ENCODE measurements around the gene NEDD9.

NEDD9 gene

DNA sequence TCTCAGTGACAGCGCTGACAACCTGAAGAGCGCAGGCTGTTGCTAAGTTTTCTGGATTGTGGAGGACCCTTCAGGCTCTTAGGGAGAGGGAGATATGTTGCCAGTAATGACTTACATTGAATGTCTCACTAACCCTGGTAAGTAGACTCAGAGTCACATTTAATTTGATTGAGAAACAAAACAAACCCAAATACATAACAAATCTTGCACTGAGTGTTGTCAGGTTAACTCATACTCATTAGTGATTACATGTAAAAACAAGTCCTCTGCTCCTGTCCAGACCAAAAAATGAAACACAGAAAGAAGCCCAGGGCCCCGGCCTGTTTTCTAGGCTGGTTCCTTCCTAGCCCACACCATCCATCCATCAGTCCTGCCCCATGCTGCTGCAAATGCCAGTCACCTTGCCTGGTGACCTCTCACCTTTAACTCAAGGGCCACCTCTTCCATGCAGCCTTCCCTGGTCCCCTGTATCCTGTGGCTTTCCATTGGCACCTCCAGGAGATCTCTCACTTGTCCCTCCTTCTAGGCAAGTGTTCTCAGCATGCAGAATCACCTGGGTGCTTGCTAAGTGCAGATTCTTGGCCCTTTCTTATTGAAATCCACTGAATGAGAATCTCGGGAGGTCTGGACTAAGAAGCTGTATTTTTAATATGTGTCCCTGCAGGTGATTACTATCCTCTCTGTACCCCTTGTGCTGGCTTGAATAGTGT, 86.2 kb downstream of the NEDD9 start:
- no peaks in the 10 kb centered on the region for H3K4me1 ChIP-seq (ENCODE audit: control insufficient read depth in 2 of 2, insufficient read depth in 2 of 2, low read length in 2 of 2)
- H3K27me3 ChIP-seq (ENCODE audit: control insufficient read depth in 2 of 2, insufficient read depth in 2 of 2, low read length in 2 of 2) = no peaks in the 10 kb centered on the region
- H3K27ac ChIP-seq (ENCODE audit: low read depth in 2 of 2, low read length in 2 of 2) = no peak overlapping the region
- H3K4me3 ChIP-seq (ENCODE audit: low read length in 2 of 2) = no peak overlapping the region
- H3K9ac ChIP-seq (ENCODE audit: low read depth in 1 of 2, low read length in 2 of 2) = no peak overlapping the region
- no peaks in the 10 kb centered on the region for H3K36me3 ChIP-seq (ENCODE audit: control insufficient read depth in 2 of 2, insufficient read depth in 2 of 2, low read length in 2 of 2)
- H3K9me3 ChIP-seq (ENCODE audit: control insufficient read depth in 2 of 2, low read length in 2 of 2) = no peaks in the 10 kb centered on the region

DNA sequence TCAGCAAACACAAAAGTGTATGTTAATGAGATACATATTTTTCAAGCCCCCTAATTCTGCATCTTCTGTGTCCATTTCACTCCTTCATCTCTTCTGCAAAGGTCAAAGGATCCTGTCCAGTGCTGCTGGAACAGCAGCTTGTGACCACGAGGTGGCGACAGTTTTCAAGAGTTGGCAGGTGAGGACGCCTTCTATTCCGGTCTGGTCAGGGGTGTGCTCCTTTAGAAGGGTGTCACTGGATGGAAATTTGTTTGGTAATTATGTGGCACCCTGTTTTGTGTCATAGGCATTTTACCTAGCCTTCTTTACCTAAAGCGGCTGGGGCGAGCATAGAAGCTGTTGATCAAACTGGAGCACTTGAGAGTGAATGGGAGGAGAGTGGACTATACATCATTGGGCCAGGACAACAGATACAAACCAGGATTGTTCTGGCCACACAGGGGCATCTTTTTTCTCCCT, 88.0 kb downstream of the NEDD9 start:
- Histone ChIP-seq H3K9ac (ENCODE audit: low read depth in 1 of 2, low read length in 2 of 2) (no peak overlapping the region), H3K4me3 (ENCODE audit: low read length in 2 of 2) (no peak overlapping the region), H3K9me3 (ENCODE audit: control insufficient read depth in 2 of 2, low read length in 2 of 2) (no peaks in the 10 kb centered on the region), H3K27ac (ENCODE audit: low read depth in 2 of 2, low read length in 2 of 2) (no peak overlapping the region), H3K4me1 (ENCODE audit: control insufficient read depth in 2 of 2, insufficient read depth in 2 of 2, low read length in 2 of 2) (no peaks in the 10 kb centered on the region), H3K27me3 (ENCODE audit: control insufficient read depth in 2 of 2, insufficient read depth in 2 of 2, low read length in 2 of 2) (no peaks in the 10 kb centered on the region), H3K36me3 (ENCODE audit: control insufficient read depth in 2 of 2, insufficient read depth in 2 of 2, low read length in 2 of 2) (no peaks in the 10 kb centered on the region)

DNA sequence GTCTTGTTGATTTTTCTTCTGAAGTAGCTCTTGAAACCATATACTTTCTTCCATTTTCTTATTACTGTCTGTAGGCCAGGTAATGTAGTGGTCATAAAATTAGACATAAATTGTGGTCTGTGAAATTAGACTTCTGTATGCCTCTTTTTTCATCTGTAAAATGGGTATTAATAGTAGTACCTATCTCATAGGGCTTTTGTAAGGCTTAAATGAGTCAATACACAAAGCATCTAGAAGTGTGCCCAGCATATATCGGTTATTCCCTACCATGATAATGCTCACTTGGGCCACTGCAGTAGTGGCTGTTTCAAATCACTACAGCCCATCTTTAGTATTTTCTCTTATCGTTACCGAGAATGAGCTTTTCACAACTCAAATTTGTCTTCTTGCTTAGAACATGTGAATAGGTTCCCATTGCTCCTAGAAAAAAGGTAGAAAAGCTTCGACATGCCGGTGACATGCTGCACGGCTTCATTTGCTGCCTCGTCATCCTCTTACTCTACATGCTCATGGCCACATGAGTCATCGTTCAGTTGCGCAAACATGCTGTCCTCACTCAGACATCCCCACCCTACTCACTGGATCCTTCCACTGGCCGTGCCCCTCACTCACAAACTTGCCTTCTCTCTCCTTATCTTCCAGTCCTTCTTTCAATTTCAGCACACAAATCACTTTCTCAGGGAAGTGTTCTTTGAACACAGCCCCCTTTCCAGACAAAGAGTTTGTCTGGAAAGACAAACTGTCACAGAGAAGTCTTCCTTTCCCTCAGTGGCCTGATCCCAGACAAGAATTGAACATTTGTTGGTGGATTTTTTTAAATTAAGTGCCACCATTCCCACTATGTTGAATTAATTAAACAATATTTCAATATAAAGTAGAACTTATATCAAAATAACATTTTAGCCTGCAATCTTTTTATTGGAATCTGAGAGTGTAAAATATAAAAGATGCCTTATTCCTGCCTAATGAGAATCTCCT, 88.8 kb downstream of the NEDD9 start:
- no peak overlapping the region for H3K27ac ChIP-seq (ENCODE audit: low read depth in 2 of 2, low read length in 2 of 2)
- no peak overlapping the region for H3K9ac ChIP-seq (ENCODE audit: low read depth in 1 of 2, low read length in 2 of 2)
- no peaks in the 10 kb centered on the region for H3K4me1 ChIP-seq (ENCODE audit: control insufficient read depth in 2 of 2, insufficient read depth in 2 of 2, low read length in 2 of 2)
- no peaks in the 10 kb centered on the region for H3K36me3 ChIP-seq (ENCODE audit: control insufficient read depth in 2 of 2, insufficient read depth in 2 of 2, low read length in 2 of 2)
- H3K4me3 ChIP-seq (ENCODE audit: low read length in 2 of 2) = no peak overlapping the region
- no peaks in the 10 kb centered on the region for H3K9me3 ChIP-seq (ENCODE audit: control insufficient read depth in 2 of 2, low read length in 2 of 2)
- no peaks in the 10 kb centered on the region for H3K27me3 ChIP-seq (ENCODE audit: control insufficient read depth in 2 of 2, insufficient read depth in 2 of 2, low read length in 2 of 2)

- no peak overlapping the region for H3K27ac ChIP-seq (ENCODE audit: low read depth in 2 of 2, low read length in 2 of 2)
These were observed 90.0 kb downstream of the NEDD9 start for GRCh38 chr6:11142296-11143027.

DNA sequence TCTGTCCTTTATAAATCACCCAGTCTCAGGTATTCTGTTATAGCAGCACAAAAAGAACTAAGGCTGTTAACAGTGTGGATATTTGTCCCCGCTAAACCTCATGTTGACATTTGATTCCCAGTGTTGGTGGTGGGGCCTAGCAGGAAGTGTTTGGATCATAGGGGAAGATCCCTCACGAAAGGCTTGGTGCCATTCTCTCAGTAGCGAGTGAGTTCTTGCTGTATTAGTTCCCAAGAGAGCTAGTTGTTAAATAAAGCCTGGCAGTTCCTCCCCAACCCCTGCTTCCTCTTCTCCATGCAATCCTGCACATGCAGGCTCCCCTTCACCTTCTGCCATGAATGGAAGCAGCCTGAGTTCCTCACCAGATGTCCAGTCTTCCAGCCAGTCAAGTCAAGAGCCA, 91.2 kb downstream of the NEDD9 start:
- Histone ChIP-seq H3K9me3 (ENCODE audit: control insufficient read depth in 2 of 2, low read length in 2 of 2) (no peaks in the 10 kb centered on the region), H3K9ac (ENCODE audit: low read depth in 1 of 2, low read length in 2 of 2) (no peak overlapping the region)

More at GRCh38 chr6:11142296-11143027, 90.0 kb downstream of the NEDD9 start:
- no peaks in the 10 kb centered on the region for H3K4me1 ChIP-seq (ENCODE audit: control insufficient read depth in 2 of 2, insufficient read depth in 2 of 2, low read length in 2 of 2)
- no peaks in the 10 kb centered on the region for H3K9me3 ChIP-seq (ENCODE audit: control insufficient read depth in 2 of 2, low read length in 2 of 2)
- H3K9ac ChIP-seq (ENCODE audit: low read depth in 1 of 2, low read length in 2 of 2) = no peak overlapping the region
- no peak overlapping the region for H3K4me3 ChIP-seq (ENCODE audit: low read length in 2 of 2)
- H3K27me3 ChIP-seq (ENCODE audit: control insufficient read depth in 2 of 2, insufficient read depth in 2 of 2, low read length in 2 of 2) = no peaks in the 10 kb centered on the region
- H3K36me3 ChIP-seq (ENCODE audit: control insufficient read depth in 2 of 2, insufficient read depth in 2 of 2, low read length in 2 of 2) = no peaks in the 10 kb centered on the region

DNA sequence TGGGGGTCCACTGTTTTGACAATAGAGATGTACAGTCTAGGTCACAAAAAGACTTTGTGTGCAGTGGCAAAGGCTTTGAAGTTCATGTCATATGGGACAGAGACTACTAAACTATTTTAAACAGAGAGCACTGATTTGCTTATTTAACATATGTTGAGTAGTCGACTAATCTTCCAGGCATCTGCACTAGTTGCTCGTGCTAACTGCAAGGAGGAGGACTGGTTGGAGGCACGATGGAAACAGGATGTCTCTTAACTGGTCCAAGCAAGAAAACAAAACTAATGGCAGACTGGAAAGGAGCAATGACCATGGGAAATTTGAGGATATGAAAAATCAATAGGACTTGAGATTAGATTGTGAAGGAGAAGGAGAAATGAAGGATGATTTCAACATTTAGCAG, 92.4 kb downstream of the NEDD9 start:
- Histone ChIP-seq H3K4me1 (ENCODE audit: control insufficient read depth in 2 of 2, insufficient read depth in 2 of 2, low read length in 2 of 2) (no peaks in the 10 kb centered on the region), H3K36me3 (ENCODE audit: control insufficient read depth in 2 of 2, insufficient read depth in 2 of 2, low read length in 2 of 2) (peaks cover 3 to 4% of the 10 kb centered on the region in 2 donors), H3K4me3 (ENCODE audit: low read length in 2 of 2) (no peak overlapping the region), H3K27me3 (ENCODE audit: control insufficient read depth in 2 of 2, insufficient read depth in 2 of 2, low read length in 2 of 2) (no peaks in the 10 kb centered on the region), H3K9ac (ENCODE audit: low read depth in 1 of 2, low read length in 2 of 2) (no peak overlapping the region), H3K9me3 (ENCODE audit: control insufficient read depth in 2 of 2, low read length in 2 of 2) (no peaks in the 10 kb centered on the region), H3K27ac (ENCODE audit: low read depth in 2 of 2, low read length in 2 of 2) (no peak overlapping the region)

More for the DNA sequence above, 91.2 kb downstream of the NEDD9 start:
- Histone ChIP-seq H3K36me3 (ENCODE audit: control insufficient read depth in 2 of 2, insufficient read depth in 2 of 2, low read length in 2 of 2) (no peaks in the 10 kb centered on the region), H3K4me3 (ENCODE audit: low read length in 2 of 2) (no peak overlapping the region), H3K27ac (ENCODE audit: low read depth in 2 of 2, low read length in 2 of 2) (no peak overlapping the region), H3K4me1 (ENCODE audit: control insufficient read depth in 2 of 2, insufficient read depth in 2 of 2, low read length in 2 of 2) (no peaks in the 10 kb centered on the region), H3K27me3 (ENCODE audit: control insufficient read depth in 2 of 2, insufficient read depth in 2 of 2, low read length in 2 of 2) (no peaks in the 10 kb centered on the region)

- Histone ChIP-seq H3K27me3 (ENCODE audit: control insufficient read depth in 2 of 2, insufficient read depth in 2 of 2, low read length in 2 of 2) (no peaks in the 10 kb centered on the region), H3K9ac (ENCODE audit: low read depth in 1 of 2, low read length in 2 of 2) (no peak overlapping the region), H3K4me3 (ENCODE audit: low read length in 2 of 2) (no peak overlapping the region), H3K9me3 (ENCODE audit: control insufficient read depth in 2 of 2, low read length in 2 of 2) (no peaks in the 10 kb centered on the region), H3K4me1 (ENCODE audit: control insufficient read depth in 2 of 2, insufficient read depth in 2 of 2, low read length in 2 of 2) (no peaks in the 10 kb centered on the region), H3K36me3 (ENCODE audit: control insufficient read depth in 2 of 2, insufficient read depth in 2 of 2, low read length in 2 of 2) (peaks cover 8 to 9% of the 10 kb centered on the region in 2 donors), H3K27ac (ENCODE audit: low read depth in 2 of 2, low read length in 2 of 2) (no peak overlapping the region)
These were observed 93.2 kb downstream of the NEDD9 start for GRCh38 chr6:11139051-11139960.

DNA sequence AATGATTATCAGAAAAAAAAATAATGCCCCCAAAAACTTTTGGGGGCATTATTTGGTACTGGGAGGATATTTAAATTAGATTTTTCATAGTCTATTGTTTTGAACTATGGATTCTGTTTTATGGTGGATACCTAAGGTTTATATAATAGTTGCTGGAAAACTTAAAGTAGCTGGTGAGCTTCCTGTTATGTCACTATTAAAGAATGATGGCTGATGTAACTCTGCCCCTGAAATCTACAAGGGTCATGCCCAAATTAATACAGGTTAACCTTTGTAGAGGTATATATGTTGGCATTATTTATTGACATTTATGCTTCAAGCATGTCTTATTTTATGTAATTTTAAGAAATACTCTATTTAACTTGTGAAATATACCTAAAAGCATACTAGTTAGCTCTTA, 95.7 kb downstream of the NEDD9 start:
- H3K9ac ChIP-seq (ENCODE audit: low read depth in 1 of 2, low read length in 2 of 2) = no peak overlapping the region
- no peak overlapping the region for H3K4me3 ChIP-seq (ENCODE audit: low read length in 2 of 2)
- no peaks in the 10 kb centered on the region for H3K4me1 ChIP-seq (ENCODE audit: control insufficient read depth in 2 of 2, insufficient read depth in 2 of 2, low read length in 2 of 2)
- H3K27me3 ChIP-seq (ENCODE audit: control insufficient read depth in 2 of 2, insufficient read depth in 2 of 2, low read length in 2 of 2) = no peaks in the 10 kb centered on the region
- H3K27ac ChIP-seq (ENCODE audit: low read depth in 2 of 2, low read length in 2 of 2) = no peak overlapping the region
- H3K9me3 ChIP-seq (ENCODE audit: control insufficient read depth in 2 of 2, low read length in 2 of 2) = no peaks in the 10 kb centered on the region
- H3K36me3 ChIP-seq (ENCODE audit: control insufficient read depth in 2 of 2, insufficient read depth in 2 of 2, low read length in 2 of 2) = peaks cover 8 to 9% of the 10 kb centered on the region in 2 donors
